ENCODE results near the gene B3GALNT1. TPM values are rescaled to one million over a fixed set of nuclear protein-coding genes. Genes with fewer than 3 reads are reported as not detected.

Gene B3GALNT1
- total RNA-seq, 1 experiment from 2014 or later: 13.2 TPM

DNA sequence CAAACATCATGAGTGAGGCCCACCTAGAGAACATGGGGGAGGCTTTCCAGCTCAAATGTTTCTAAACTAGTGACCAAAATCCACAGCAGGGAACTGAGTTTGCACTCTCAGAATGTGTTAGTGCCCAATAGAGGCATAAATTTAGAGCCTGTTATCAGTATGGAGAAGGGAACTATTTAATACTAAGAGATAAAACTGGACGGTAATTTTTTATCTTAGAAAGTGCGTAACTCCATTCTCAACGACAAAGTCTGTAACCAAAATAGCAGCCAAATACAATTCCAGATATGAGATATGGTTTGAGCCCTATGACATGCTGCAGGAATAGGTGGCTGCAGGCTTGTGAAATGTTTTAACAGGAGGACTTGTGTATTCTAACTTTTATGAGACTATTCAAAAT lies 3.5 kb downstream of the B3GALNT1 start:
- Histone ChIP-seq H3K23ac (ENCODE audit: insufficient read length, low read depth, low read length) (no peak overlapping the region), H2AFZ (ENCODE audit: low read length) (no peak overlapping the region), H4K20me1 (ENCODE audit: control insufficient read depth, insufficient read depth, insufficient read length) (no peaks in the 10 kb centered on the region), H2BK5ac (ENCODE audit: insufficient read length, low read length) (no peak overlapping the region), H4K8ac (replicated peaks; ENCODE audit: insufficient read length, low read depth, low read length) (no peak overlapping the region), H3K27me3 (ENCODE audit: insufficient read depth, low read length) (peaks cover 3% of the 10 kb centered on the region; the same call in 1 of the 2 replicates), H2BK20ac (ENCODE audit: low read depth, low read length, poor library complexity, severe bottlenecking) (no peak overlapping the region), H3K27ac (ENCODE audit: insufficient read length, low read depth, low read length) (no peak overlapping the region), H4K5ac (ENCODE audit: insufficient read length, low read depth, low read length) (no peak overlapping the region), H3K79me1 (ENCODE audit: insufficient read depth, low read depth, low read length, poor library complexity, severe bottlenecking) (no peaks in the 10 kb centered on the region), H3K9me3 (ENCODE audit: control insufficient read depth, low read depth, low read length) (no peaks in the 10 kb centered on the region), H3K79me2 (ENCODE audit: insufficient read depth, low read length) (no peaks in the 10 kb centered on the region), H3K18ac (ENCODE audit: insufficient read length, low read depth, low read length) (no peak overlapping the region), H2BK15ac (ENCODE audit: low read depth, low read length) (no peak overlapping the region), H3K4me1 (ENCODE audit: insufficient read depth, low read length) (no peaks in the 10 kb centered on the region), H3K4me2 (ENCODE audit: insufficient read depth, insufficient read length, low read length) (no peak overlapping the region), H3K4ac (ENCODE audit: low read depth, low read length) (no peak overlapping the region), H3T11ph (ENCODE audit: low read length) (no peak overlapping the region), H3K14ac (ENCODE audit: insufficient read depth, low read length) (no peak overlapping the region), H4K91ac (ENCODE audit: insufficient read length, low read depth, low read length) (no peak overlapping the region), H2BK120ac (ENCODE audit: low read depth, low read length, poor library complexity, severe bottlenecking) (no peak overlapping the region), H3K23me2 (ENCODE audit: insufficient read length, low read depth, low read length, poor library complexity, severe bottlenecking) (peaks cover 8% of the 10 kb centered on the region), H3K56ac (ENCODE audit: insufficient read length, low read depth, low read length) (no peak overlapping the region), H2AK5ac (ENCODE audit: insufficient read length, low read length) (no peak overlapping the region), H3K9ac (ENCODE audit: extremely low read depth, insufficient read length, low read length) (no peak overlapping the region), H2BK12ac (ENCODE audit: insufficient read length, low read depth, low read length) (no peak overlapping the region)
- TF ChIP-seq, protein P1, sequence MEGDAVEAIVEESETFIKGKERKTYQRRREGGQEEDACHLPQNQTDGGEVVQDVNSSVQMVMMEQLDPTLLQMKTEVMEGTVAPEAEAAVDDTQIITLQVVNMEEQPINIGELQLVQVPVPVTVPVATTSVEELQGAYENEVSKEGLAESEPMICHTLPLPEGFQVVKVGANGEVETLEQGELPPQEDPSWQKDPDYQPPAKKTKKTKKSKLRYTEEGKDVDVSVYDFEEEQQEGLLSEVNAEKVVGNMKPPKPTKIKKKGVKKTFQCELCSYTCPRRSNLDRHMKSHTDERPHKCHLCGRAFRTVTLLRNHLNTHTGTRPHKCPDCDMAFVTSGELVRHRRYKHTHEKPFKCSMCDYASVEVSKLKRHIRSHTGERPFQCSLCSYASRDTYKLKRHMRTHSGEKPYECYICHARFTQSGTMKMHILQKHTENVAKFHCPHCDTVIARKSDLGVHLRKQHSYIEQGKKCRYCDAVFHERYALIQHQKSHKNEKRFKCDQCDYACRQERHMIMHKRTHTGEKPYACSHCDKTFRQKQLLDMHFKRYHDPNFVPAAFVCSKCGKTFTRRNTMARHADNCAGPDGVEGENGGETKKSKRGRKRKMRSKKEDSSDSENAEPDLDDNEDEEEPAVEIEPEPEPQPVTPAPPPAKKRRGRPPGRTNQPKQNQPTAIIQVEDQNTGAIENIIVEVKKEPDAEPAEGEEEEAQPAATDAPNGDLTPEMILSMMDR (conservative IDR thresholded peaks at IDR 0.05): no peak
- Mint-ChIP-seq H3K27me3 (ENCODE audit: low read depth) (peaks cover 24% of the 10 kb centered on the region), H3K4me3 (no peak overlapping the region), H3K9me3 (peaks cover 2 to 7% of the 10 kb centered on the region in 2 experiments; a peak in 2 of 5 replicates), H3K27ac (no peak overlapping the region), H3K36me3 (ENCODE audit: insufficient read depth in 1 of 3, low read depth in 3 of 3) (peaks cover 0 to 15% (median 6%) of the 10 kb centered on the region in 3 experiments; a peak in 5 of 7 replicates), H3K4me1 (peaks cover 6 to 10% of the 10 kb centered on the region in 2 experiments)
- DNase-seq: no peak
- no CpG with 5 or more reads among the region's 3 CpGs for WGBS (ENCODE audit: extremely low coverage, insufficient read length, low lambda C conversion rate)

Measured in H9 (cell line).